Measurements from ENCODE around the gene MAPK10. TPM values are rescaled to one million over a fixed set of nuclear protein-coding genes. Genes with fewer than 3 reads are reported as not detected.
"Not testable (repeated sequence)": the region's sequence is repeated elsewhere in the genome, so short reads cannot be mapped to it uniquely, and the experiment has no call there.

The MAPK10 gene
- total RNA-seq, 1 donor from 2014 or later = 19.2 TPM

- no peak for DNase-seq (ENCODE audit: extremely low spot score, unreplicated experiment)
- TF ChIP-seq CTCF (IDR thresholded peaks at IDR 0.05) = no peak
- H3K9me3 Mint-ChIP-seq (ENCODE audit: unreplicated experiment) = no peaks in the 10 kb centered on the region
- no peaks in the 10 kb centered on the region for H3K27me3 Mint-ChIP-seq (ENCODE audit: unreplicated experiment)
- peaks cover 7% of the 10 kb centered on the region for H3K4me1 Mint-ChIP-seq (ENCODE audit: unreplicated experiment)
- no peak overlapping the region for H3K4me3 Mint-ChIP-seq (ENCODE audit: unreplicated experiment)
- no peak overlapping the region for H3K27ac Mint-ChIP-seq (ENCODE audit: unreplicated experiment)
- peaks cover 7% of the 10 kb centered on the region for H3K36me3 Mint-ChIP-seq (ENCODE audit: unreplicated experiment)
Measured at GRCh38 chr4:86026720-86027119, 333.1 kb downstream of the MAPK10 start.

GRCh38 chr4:86021671-86022070, 338.2 kb downstream of the MAPK10 start:
- not testable (repeated sequence) for H3K9me3 Mint-ChIP-seq (ENCODE audit: unreplicated experiment); H3K36me3 Mint-ChIP-seq (ENCODE audit: unreplicated experiment); H3K27me3 Mint-ChIP-seq (ENCODE audit: unreplicated experiment); H3K27ac Mint-ChIP-seq (ENCODE audit: unreplicated experiment); H3K4me1 Mint-ChIP-seq (ENCODE audit: unreplicated experiment); DNase-seq (ENCODE audit: extremely low spot score, unreplicated experiment); H3K4me3 Mint-ChIP-seq (ENCODE audit: unreplicated experiment)

- Mint-ChIP-seq H3K4me1 (ENCODE audit: unreplicated experiment) (peaks cover 14% of the 10 kb centered on the region), H3K27ac (ENCODE audit: unreplicated experiment) (no peak overlapping the region), H3K4me3 (ENCODE audit: unreplicated experiment) (no peak overlapping the region), H3K36me3 (ENCODE audit: unreplicated experiment) (no peaks in the 10 kb centered on the region), H3K27me3 (ENCODE audit: unreplicated experiment) (peaks cover 9% of the 10 kb centered on the region), H3K9me3 (ENCODE audit: unreplicated experiment) (no peaks in the 10 kb centered on the region)
- no peak for TF ChIP-seq CTCF (IDR thresholded peaks at IDR 0.05)
- no peak for DNase-seq (ENCODE audit: extremely low spot score, unreplicated experiment)
Measured at GRCh38 chr4:86019906-86020305, 339.9 kb downstream of the MAPK10 start.

- DNase-seq (ENCODE audit: extremely low spot score, unreplicated experiment) = no peak
- no peak overlapping the region for H3K4me3 Mint-ChIP-seq (ENCODE audit: unreplicated experiment)
- peaks cover 9% of the 10 kb centered on the region for H3K27me3 Mint-ChIP-seq (ENCODE audit: unreplicated experiment)
- no peak overlapping the region for H3K27ac Mint-ChIP-seq (ENCODE audit: unreplicated experiment)
- TF ChIP-seq CTCF (IDR thresholded peaks at IDR 0.05) = no peak
- no peaks in the 10 kb centered on the region for H3K9me3 Mint-ChIP-seq (ENCODE audit: unreplicated experiment)
- H3K4me1 Mint-ChIP-seq (ENCODE audit: unreplicated experiment) = peaks cover 19% of the 10 kb centered on the region
- H3K36me3 Mint-ChIP-seq (ENCODE audit: unreplicated experiment) = no peaks in the 10 kb centered on the region
Measured at GRCh38 chr4:86019362-86019761, 340.5 kb downstream of the MAPK10 start.

- peaks cover 9% of the 10 kb centered on the region for H3K27me3 Mint-ChIP-seq (ENCODE audit: unreplicated experiment)
- no peaks in the 10 kb centered on the region for H3K36me3 Mint-ChIP-seq (ENCODE audit: unreplicated experiment)
- H3K4me3 Mint-ChIP-seq (ENCODE audit: unreplicated experiment) = no peak overlapping the region
- H3K9me3 Mint-ChIP-seq (ENCODE audit: unreplicated experiment) = no peaks in the 10 kb centered on the region
- H3K27ac Mint-ChIP-seq (ENCODE audit: unreplicated experiment) = no peak overlapping the region
- no peak for TF ChIP-seq CTCF (IDR thresholded peaks at IDR 0.05)
- no peak for DNase-seq (ENCODE audit: extremely low spot score, unreplicated experiment)
- H3K4me1 Mint-ChIP-seq (ENCODE audit: unreplicated experiment) = peaks cover 50% of the 10 kb centered on the region
Measured at GRCh38 chr4:86015412-86016350, 344.2 kb downstream of the MAPK10 start.

All from osteocyte (in vitro differentiated cells).